K562 (cell line): ENCODE results near the gene PNLIPRP2. TPM values are rescaled to one million over a fixed set of nuclear protein-coding genes. Genes with fewer than 3 reads are reported as not detected.

Source experiments
- ATAC-seq: fragments of 200-7000 bp; cut with Tn5 transposase; 3 replicates; pipeline ENCODE4 v1.9.1; 2020; ENCODE audit warnings: moderate library complexity
- BruUV-seq: library from RNA; stranded (reverse); fragments of 400-500 nt; replicated peaks from 2 replicates; lab custom pipeline; 2021; lab: Mats Ljungman, UMichigan
- CTCF ChIA-PET: fragments of 300-600 bp; formaldehyde crosslinking; extraction: SDS; loops from one replicate; lab custom pipeline; 2021; ENCODE audit warnings: low intra/inter-chr PET ratio; lab: Yijun Ruan, JAX
- POLR2A ChIA-PET: fragments of 300-600, 350-650 bp; sonication (Branson Sonifier 250); formaldehyde crosslinking; extraction: SDS; loops from one replicate; lab custom pipeline; 2021; ENCODE audit warnings: antibody characterized with exemption, inconsistent platforms; lab: Yijun Ruan, JAX
- DNase-seq, 4 experiments: peaks; one replicate each; pipeline versions ENCODE4 v3.0.0 to v3.0.0-alpha.2; 2011 to 2018; ENCODE audit warnings: low spot score in 3 of 4, mixed read lengths in 3 of 4; ENCODE audit errors: extremely low read depth in 1 of 4
- FAIRE-seq: peaks from 2 replicates; lab custom pipeline; 2011; peaks lifted over from hg19 to GRCh38; lab: Jason Lieb, UNC
- H2AFZ ChIP-seq: 2 replicates; pipeline ENCODE4 v1.6.0; 2011; ENCODE audit warnings: low read depth, low read length, control low read depth, inconsistent platforms
- H3K27ac ChIP-seq: fragments of 200-600 bp; 3 replicates; pipeline ENCODE4 v1.8.0; 2011; ENCODE audit warnings: low read depth, mild to moderate bottlenecking, control low read depth, inconsistent platforms, low read length, moderate library complexity, mixed read lengths; ENCODE audit errors: extremely low read depth
- H3K27me3 ChIP-seq, 2 experiments: fragments of 300-600 bp in 1 of 2; 2 replicates in 1 of 2; 3 replicates in 1 of 2; pipeline versions ENCODE4 v1.6.0 to v1.8.0; 2011; ENCODE audit warnings: inconsistent platforms in 2 of 2, low read length in 2 of 2, mild to moderate bottlenecking in 1 of 2, mixed read lengths in 1 of 2, moderate library complexity in 1 of 2; ENCODE audit not compliant: control insufficient read depth in 2 of 2, insufficient read depth in 2 of 2
- H3K36me3 ChIP-seq: fragments of 300-600 bp; 3 replicates; pipeline ENCODE4 v1.8.0; 2011; ENCODE audit warnings: mild to moderate bottlenecking, low read length, inconsistent platforms; ENCODE audit not compliant: control insufficient read depth, insufficient read depth
- H3K4me1 ChIP-seq, 2 experiments: fragments of 200-600 bp in 1 of 2; replicated peaks in 1 of 2; 2 replicates in 1 of 2; 3 replicates in 1 of 2; pipeline versions ENCODE4 v1.5.1 to v1.8.0; 2011; ENCODE audit warnings: inconsistent platforms in 2 of 2, low read length in 2 of 2, mild to moderate bottlenecking in 1 of 2, mixed read lengths in 1 of 2, moderate library complexity in 1 of 2; ENCODE audit not compliant: control insufficient read depth in 2 of 2, insufficient read depth in 2 of 2
- H3K4me2 ChIP-seq: 2 replicates; pipeline ENCODE4 v1.6.1; 2011; ENCODE audit warnings: low read length, control low read depth, inconsistent platforms, mixed read lengths; ENCODE audit not compliant: insufficient read depth
- H3K4me3 ChIP-seq: fragments of 200-600 bp; sonication (generic), shearing (Covaris generic); 2 replicates; pipeline ENCODE4 v1.5.1; 2016; ENCODE audit warnings: control low read depth, inconsistent platforms
- H3K79me2 ChIP-seq: fragments of 200-600 bp; 3 replicates; pipeline ENCODE4 v1.8.0; 2011; ENCODE audit warnings: low read length, inconsistent platforms; ENCODE audit not compliant: control insufficient read depth, insufficient read depth
- H3K9ac ChIP-seq, 2 experiments: 2 replicates each; pipeline versions ENCODE4 v1.6.0 to v1.6.1; 2011; ENCODE audit warnings: low read depth in 2 of 2, low read length in 2 of 2, control low read depth in 1 of 2, inconsistent platforms in 1 of 2, mild to moderate bottlenecking in 1 of 2, mixed read lengths in 1 of 2; ENCODE audit not compliant: insufficient read depth in 1 of 2
- H3K9me1 ChIP-seq: one replicate; pipeline ENCODE4 v1.6.0; 2011; ENCODE audit warnings: inconsistent platforms, mild to moderate bottlenecking, low read length, moderate library complexity; ENCODE audit not compliant: control insufficient read depth, insufficient read depth
- H3K9me3 ChIP-seq: replicated peaks from 2 replicates; pipeline ENCODE4 v1.5.1; 2011; ENCODE audit warnings: low read depth, low read length, inconsistent platforms; ENCODE audit not compliant: control insufficient read depth, insufficient read depth
- H4K20me1 ChIP-seq: replicated peaks from 2 replicates; pipeline ENCODE4 v1.6.1; 2011; ENCODE audit warnings: low read length, inconsistent platforms, mixed read lengths; ENCODE audit not compliant: control insufficient read depth, insufficient read depth
- CREB1 ChIP-seq, 2 experiments: sonication (generic) in 1 of 2; formaldehyde crosslinking in 1 of 2; IDR thresholded peaks; 2 replicates each; pipeline versions ENCODE4 v1.6.1 to v1.8.0; 2012 to 2022; ENCODE audit warnings: inconsistent platforms in 1 of 2, mild to moderate bottlenecking in 1 of 2, missing genetic modification reagents in 1 of 2, moderate library complexity in 1 of 2
- DMBX1 ChIP-seq: fragments of 250-450 bp; sonication (Bioruptor Pico); IDR thresholded peaks from 2 replicates; pipeline ENCODE4 v1.8.0; 2022; ENCODE audit warnings: inconsistent platforms, mild to moderate bottlenecking, moderate library complexity, borderline replicate concordance
- HCFC1 ChIP-seq: IDR thresholded peaks from 2 replicates; pipeline ENCODE4 v1.6.1; 2012; ENCODE audit warnings: low read depth, low read length, improper control_type of control experiment
- SAP30 ChIP-seq: fragments of 200-600 bp; sonication (generic); IDR thresholded peaks from 2 replicates; pipeline ENCODE4 v1.6.1; 2012; ENCODE audit warnings: borderline replicate concordance, low read depth, mild to moderate bottlenecking, moderate library complexity, low read length, control low read depth, inconsistent platforms; ENCODE audit not compliant: insufficient read depth, poor library complexity, severe bottlenecking
- TARDBP ChIP-seq: fragments of 450-650 bp; IDR thresholded peaks from 2 replicates; pipeline ENCODE4 v1.6.1; 2016
- WGBS: fragments of 100-300 bp; shearing (Covaris generic); methylation state at CpG from one replicate; pipeline ENCODE4 v1.1.6; 2016; ENCODE audit warnings: low coverage, mixed read lengths; ENCODE audit not compliant: insufficient coverage; ENCODE audit errors: missing lambda C conversion rate; 5-methylcytosine and 5-hydroxymethylcytosine counted together
- in situ Hi-C: fragments of 300-500 bp; cut with MboI; formaldehyde crosslinking; loops from 4 replicates; pipeline ENCODE4 v1.15.0; 2018; ENCODE audit warnings: inconsistent platforms, mixed read lengths
- intact Hi-C: fragments of 100-400 bp; cut with micrococcal nuclease; formaldehyde crosslinking; loops from 2 replicates; pipeline ENCODE4 v1.14.2; 2022
- polyA plus RNA-seq, 8 experiments: library from polyadenylated mRNA; depleted of rRNA in 4 of 8; stranded (reverse) in 5 of 8; unstranded in 3 of 8; fragments of >200 nt; fragmentation: Nextera tagmentation in 2 of 8; fragmentation: Illumina TruSeq in 1 of 8; extraction: Ambion mirVana in 2 of 8; extraction: Trizol in 1 of 8; gene quantifications; 2 replicates each; pipeline versions ENCODE4 v1.2.1 to v1.2.3, GENCODE V29; 2011 to 2014; ENCODE audit warnings: inconsistent platforms in 1 of 8, missing spikeins in 1 of 8
- total RNA-seq, 7 experiments: library from RNA; depleted of rRNA in 6 of 7; stranded (reverse); fragments of >200 nt in 6 of 7; fragmentation: Illumina TruSeq in 2 of 7; extraction: Trizol in 2 of 7; gene quantifications; 2 replicates each; pipeline versions ENCODE4 v1.2.1 to v1.2.3, GENCODE V29; 2011 to 2021; ENCODE audit warnings: low replicate concordance in 1 of 7
- TF ChIP-seq, protein P1 (sequence below): fragments of 250-450 bp; sonication (Bioruptor Pico); IDR thresholded peaks from 2 replicates; pipeline ENCODE4 v1.8.0; 2022; ENCODE audit warnings: moderate library complexity, mild to moderate bottlenecking, inconsistent platforms

Gene PNLIPRP2
- total and polyA plus RNA-seq, 9 of the 15 experiments (the other 6 are each of a cell fraction or from before 2014, with no cell fraction given) = 0.38 TPM; not detected in 8

DNA sequence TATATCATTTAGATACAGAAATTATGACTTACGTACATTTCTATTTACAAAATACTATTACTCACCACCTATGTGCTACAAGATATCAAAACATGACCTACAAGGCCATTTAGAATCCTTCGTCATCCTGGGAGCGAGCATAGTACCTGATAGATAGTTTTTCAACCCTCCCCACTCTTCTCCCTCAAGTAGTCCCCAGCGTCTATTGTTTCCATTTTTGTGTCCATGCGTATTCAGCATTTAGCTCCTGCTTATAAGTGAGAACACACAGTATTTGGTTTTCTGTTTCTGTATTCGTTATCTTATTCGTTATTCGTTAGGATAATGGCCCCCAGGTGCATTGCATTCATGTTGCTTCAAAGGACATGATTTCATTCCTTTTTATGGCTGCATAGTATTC, 28.1 kb downstream of the PNLIPRP2 start:
- Histone ChIP-seq H4K20me1 (no peaks in the 10 kb centered on the region), H3K4me3 (no peak overlapping the region), H3K27ac (no peak overlapping the region), H3K79me2 (no peaks in the 10 kb centered on the region), H3K9me1 (no peaks in the 10 kb centered on the region), H3K4me2 (no peak overlapping the region), H3K36me3 (no peaks in the 10 kb centered on the region), H3K27me3 (no peaks in the 10 kb centered on the region), H3K4me1 (no peaks in the 10 kb centered on the region), H2AFZ (no peak overlapping the region), H3K9ac (no peak overlapping the region), H3K9me3 (no peaks in the 10 kb centered on the region)
- under 1% methylated on average over 8 of the region's 8 CpGs for WGBS
- BruUV-seq = no TSS peak
- TF ChIP-seq SAP30 (no peak), HCFC1 (no peak), DMBX1 (CRISPR knock-in tag) (no peak), CREB1 (IDR thresholded peaks at IDR 0.05) (no peak), CREB1 (CRISPR knock-in tag; IDR thresholded peaks at IDR 0.05) (no peak), TARDBP (no peak)
- TF ChIP-seq, protein P1, sequence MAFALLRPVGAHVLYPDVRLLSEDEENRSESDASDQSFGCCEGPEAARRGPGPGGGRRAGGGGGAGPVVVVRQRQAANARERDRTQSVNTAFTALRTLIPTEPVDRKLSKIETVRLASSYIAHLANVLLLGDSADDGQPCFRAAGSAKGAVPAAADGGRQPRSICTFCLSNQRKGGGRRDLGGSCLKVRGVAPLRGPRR (CRISPR knock-in tag) = no peak
- FAIRE-seq (no peak), DNase-seq (no peak), ATAC-seq (no peak)
- intact Hi-C loops (no loop called here), in situ Hi-C loops (no loop called here)
- ChIA-PET POLR2A (no interaction called here), CTCF (no interaction called here)
